SKM-1 (cell line): ENCODE measurements around the gene WFIKKN2.
"Not testable (repeated sequence)": the region's sequence is repeated elsewhere in the genome, so short reads cannot be mapped to it uniquely, and the experiment has no call there.

Experiments
- DNase-seq: peaks from one replicate; lab custom pipeline; 2025; ENCODE audit not compliant: unreplicated experiment; lab: John Stamatoyannopoulos, UW

Gene WFIKKN2

GRCh38 chr17:50850640-50851039 is 15.3 kb downstream of the WFIKKN2 start:
- no peak for DNase-seq

GRCh38 chr17:50853015-50853615 is 17.7 kb downstream of the WFIKKN2 start:
- no peak for DNase-seq

GRCh38 chr17:50853781-50854180 is 18.4 kb downstream of the WFIKKN2 start:
- DNase-seq: no peak

GRCh38 chr17:50855708-50856330 is 20.4 kb downstream of the WFIKKN2 start:
- DNase-seq: no peak

- no peak for DNase-seq
These were observed 21.0 kb downstream of the WFIKKN2 start for GRCh38 chr17:50856431-50856830.

- no peak for DNase-seq
These were observed 23.3 kb downstream of the WFIKKN2 start for GRCh38 chr17:50858486-50859225.

DNA sequence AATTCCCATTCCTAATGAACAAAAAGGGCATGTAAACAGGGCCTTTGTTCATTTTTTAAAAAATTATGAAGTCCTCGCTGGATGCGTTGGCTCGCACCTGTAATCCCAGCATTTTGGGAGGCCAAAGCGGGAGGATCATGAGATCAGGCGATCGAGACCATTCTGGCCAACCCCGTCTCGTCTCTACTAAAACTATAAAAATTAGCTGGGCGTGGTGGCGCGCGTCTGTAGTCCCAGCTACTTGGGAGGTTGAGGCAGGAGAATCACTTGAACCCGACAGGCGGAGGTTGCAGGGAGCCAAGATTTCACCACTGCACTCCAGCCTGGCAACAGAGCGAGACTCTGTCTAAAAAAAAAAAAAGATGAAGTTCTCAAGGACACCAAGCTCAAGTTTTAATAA is 24.3 kb downstream of the WFIKKN2 start:
- DNase-seq: not testable (repeated sequence)

GRCh38 chr17:50861334-50861676 is 25.9 kb downstream of the WFIKKN2 start:
- no peak for DNase-seq

DNA sequence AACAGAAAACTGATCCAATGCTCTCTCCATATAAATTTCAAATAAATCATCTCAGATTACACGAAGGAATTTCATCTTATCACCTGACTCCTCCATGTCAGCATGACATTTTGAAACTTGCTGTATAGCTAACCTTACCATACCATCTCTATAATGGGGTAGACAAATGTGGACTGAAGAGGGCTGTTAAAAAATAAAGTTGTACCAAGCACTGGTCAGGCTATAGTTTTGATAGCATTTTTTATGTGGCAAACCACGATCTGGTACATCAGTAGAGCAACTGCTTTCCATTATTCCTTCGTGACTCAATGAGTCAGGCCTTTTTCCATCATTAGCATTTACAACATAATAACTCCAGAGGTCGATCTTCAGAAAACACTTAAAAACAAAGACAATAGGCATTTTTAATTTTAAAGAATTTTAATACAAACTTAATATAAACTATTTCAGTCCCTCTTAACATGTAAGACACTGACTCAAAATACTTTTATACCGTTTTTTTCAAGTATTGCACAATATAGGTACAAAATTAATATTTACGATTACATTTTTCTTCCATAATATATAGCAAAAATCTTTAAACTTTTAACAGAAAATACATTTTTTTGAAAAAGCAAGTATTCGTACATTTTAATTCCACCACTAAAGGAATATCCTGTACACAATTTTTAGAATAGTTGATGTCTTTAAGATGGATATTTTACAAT is 26.6 kb downstream of the WFIKKN2 start:
- DNase-seq: no peak

DNA sequence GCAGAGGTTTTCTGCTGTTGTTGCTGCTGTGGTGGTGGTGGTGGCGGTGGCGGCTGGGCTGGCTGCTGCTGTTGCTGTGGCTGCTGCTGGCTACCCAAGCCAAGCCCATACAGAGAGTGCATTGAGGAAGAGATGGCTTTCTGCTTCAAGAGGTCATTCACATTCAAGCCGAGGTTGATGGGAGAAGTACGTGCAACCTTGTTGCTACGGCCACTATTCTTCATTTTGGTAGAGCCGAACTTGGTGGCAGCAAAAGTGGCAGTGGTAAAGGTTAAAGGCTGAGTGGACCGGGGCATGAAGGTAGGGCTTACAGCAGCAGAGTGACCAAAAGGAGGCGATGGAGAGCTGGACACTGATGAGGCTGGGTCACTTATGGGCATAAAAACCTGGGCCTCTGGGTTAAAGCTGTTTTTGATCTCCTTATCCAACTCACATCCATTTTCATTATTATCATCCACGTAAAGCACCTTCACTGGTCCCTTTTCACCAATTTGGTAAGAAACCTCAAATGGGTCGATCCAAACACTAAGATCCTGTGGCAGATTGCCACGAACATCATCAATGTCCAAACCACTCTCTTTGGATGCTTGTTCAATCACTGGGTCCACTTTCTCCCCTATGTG is 27.9 kb downstream of the WFIKKN2 start:
- no peak for DNase-seq

- DNase-seq: no peak
These were observed 28.5 kb downstream of the WFIKKN2 start for GRCh38 chr17:50863931-50864330.

DNA sequence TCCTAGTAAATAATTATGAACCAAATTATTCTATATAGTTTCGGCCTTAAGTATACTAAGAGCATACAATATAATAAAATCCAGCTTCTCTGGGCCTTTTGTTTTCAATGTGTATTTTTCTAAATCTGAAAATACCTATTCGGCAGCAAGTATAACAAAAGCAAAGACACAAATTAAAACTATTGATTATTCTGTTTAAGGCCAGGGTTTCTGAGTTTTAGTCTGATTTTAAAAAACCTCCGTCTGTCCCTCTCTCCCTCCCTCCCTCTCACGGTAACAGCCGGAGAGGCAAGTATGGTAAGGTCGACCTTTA is 29.3 kb downstream of the WFIKKN2 start:
- DNase-seq: no peak

- DNase-seq: no peak
These were observed 29.9 kb downstream of the WFIKKN2 start for GRCh38 chr17:50865060-50865867.

- no peak for DNase-seq
These were observed 30.5 kb downstream of the WFIKKN2 start for GRCh38 chr17:50865868-50866260.

DNA sequence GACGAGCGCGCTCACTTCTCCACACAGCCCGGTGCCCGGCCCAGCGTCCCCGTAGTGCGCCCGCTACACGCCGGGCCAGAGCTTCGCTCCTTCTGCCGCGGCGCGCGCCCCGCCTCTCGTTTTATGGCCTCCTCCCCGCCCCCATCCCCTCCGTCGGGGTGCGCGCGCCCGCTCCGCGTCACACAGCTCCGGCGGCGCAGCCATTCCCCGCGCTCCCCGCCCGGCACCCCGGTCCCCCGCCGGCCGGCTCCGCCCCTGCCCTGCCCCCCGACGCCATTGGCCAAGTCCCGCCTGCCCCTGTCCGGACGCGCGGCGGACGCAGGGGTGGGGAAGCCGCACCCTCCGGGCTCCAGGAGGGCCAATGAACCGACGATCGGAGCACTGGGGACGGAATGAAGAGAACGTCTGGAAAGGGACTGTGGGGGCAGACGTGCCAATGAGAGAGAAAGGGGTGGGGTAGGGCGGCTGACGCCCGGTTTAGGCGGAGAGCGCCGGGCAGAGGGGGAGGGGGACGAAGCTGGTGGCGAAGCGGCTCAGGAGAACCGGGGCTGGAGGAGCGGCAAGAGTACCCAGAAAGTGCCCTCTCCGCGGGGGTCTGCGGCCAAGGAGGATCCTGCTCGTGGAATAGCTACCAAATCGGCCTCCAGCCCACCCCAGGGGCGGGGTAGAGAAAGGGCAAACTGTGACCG is 31.0 kb downstream of the WFIKKN2 start, which contains the start of gene TOB1:
Gene TOB1, minus strand, starts transcription at position 94 of the 689 bp plus-strand sequence. CDS start 2,337 bp downstream, outside the sequence.
- peak; percentile 98 for DNase-seq

DNA sequence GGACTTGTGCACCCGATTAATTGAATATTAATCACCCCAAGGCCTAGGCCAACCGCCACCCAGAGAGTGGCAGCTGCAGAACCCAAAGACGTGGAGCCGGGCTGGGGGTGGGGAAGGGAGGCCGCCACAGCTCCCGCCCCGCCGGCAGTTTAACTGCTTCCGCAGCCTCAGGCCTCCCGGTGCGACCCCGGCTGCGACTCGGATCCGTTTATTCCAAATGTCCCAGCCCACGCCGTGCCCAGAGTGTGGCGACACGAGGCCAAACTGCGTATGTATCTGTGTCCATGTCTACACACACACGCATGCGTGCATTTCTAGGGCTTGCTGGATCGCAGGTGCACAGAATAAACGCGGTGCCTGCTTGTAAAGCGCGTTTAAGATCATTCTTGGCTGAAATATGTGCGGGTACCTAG is 31.6 kb downstream of the WFIKKN2 start:
- DNase-seq: no peak

DNA sequence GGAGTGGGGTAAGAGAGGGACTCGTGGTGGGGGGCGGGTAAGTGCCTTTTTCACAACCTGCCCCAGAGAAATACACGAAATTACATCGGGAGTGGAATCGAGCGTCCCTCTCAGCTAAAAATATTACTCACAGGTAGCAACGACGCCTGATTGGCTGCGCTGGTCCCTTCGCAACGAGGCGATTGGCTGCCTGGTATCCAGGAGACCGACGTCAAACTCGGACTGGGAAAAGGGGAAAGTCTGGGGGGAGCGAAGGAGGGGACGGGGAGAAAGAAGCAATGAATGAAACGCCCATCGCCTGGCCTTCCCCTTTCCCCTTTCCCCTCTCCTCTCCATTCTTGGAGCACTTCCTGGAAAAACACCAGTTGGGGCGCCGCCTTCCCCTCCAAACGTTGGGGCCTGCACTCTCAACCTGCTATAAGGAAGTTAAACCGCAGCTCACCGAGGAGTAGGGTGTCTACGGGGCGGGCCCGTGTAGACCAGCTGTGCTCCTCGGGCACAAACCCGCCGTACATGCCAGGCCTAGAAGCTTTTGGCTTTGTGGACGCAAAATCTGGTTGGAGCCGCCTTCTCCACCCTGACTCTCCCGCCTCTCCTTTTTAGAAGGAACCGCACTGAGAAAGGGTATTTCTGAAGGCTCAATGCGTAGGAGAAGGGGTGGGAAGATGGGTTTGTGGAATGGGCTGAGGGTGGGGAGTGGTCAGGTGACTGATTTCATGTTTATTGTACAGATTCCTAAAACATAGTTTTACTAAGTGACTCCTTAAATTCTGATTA is 32.2 kb downstream of the WFIKKN2 start:
- DNase-seq: peak; percentile 83

- DNase-seq: no peak
These were observed 32.7 kb downstream of the WFIKKN2 start for GRCh38 chr17:50868140-50868438.

GRCh38 chr17:50868602-50869001 is 33.2 kb downstream of the WFIKKN2 start:
- DNase-seq: no peak
